Measurements from ENCODE around the gene ABCC8. TPM values are rescaled to one million over a fixed set of nuclear protein-coding genes. Genes with fewer than 3 reads are reported as not detected.

Gene ABCC8
- total and polyA plus RNA-seq, 2 experiments from 2014 or later: 2.0 to 3.4 TPM

DNA sequence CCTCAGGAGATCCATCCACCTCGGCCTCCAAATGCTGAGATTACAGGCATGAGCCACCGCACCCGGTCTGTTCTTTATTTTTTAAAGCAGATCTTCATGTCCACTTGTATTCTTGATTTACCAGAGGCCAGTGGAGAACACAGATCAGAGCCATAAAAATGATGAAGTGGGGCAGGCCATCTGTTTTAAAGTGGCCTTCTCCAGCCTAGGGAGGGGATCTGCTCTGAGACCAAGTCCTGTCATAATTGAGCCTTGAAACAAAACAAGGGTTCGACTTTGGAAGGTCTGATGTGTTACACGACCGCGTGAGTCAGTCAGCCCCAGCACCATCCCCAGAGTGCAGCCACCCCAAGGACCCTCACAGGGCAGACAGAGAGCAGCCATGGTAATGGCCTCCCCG is 27.5 kb downstream of the ABCC8 start:
- H3K27me3 Mint-ChIP-seq (ENCODE audit: insufficient read depth, low read depth, poor library complexity): peaks cover 2% of the 10 kb centered on the region
- no peak overlapping the region for H3K4me3 Mint-ChIP-seq
- H3K4me1 Mint-ChIP-seq: peaks cover 4% of the 10 kb centered on the region; the same call in 1 of the 3 replicates
- Histone ChIP-seq H4K20me1 (replicated peaks; ENCODE audit: insufficient read depth) (0 out of 2 replicates have a peak, but pooled peaks cover 3% of the 10 kb centered on the region), H3F3A (replicated peaks; ENCODE audit: low read depth) (no peaks in the 10 kb centered on the region), H2AFZ (no peak overlapping the region), H3K36me3 (ENCODE audit: insufficient read depth) (no peaks in the 10 kb centered on the region), H3K27ac (ENCODE audit: low read depth) (no peak overlapping the region), H3K79me2 (replicated peaks; ENCODE audit: insufficient read depth) (no peaks in the 10 kb centered on the region), H3K9me2 (ENCODE audit: insufficient read depth) (no peaks in the 10 kb centered on the region), H3K4me2 (no peak overlapping the region), H3K4me1 (ENCODE audit: insufficient read depth) (no peaks in the 10 kb centered on the region), H3K27me3 (ENCODE audit: insufficient read depth) (no peaks in the 10 kb centered on the region), H3K4me3 (no peak overlapping the region)
- DNase-seq (ENCODE audit: low spot score) (no peak), ATAC-seq (no peak)
- H3K9me3 Mint-ChIP-seq: peaks cover 11% of the 10 kb centered on the region; the same call in 2 of the 3 replicates
- TF ChIP-seq, protein P1, sequence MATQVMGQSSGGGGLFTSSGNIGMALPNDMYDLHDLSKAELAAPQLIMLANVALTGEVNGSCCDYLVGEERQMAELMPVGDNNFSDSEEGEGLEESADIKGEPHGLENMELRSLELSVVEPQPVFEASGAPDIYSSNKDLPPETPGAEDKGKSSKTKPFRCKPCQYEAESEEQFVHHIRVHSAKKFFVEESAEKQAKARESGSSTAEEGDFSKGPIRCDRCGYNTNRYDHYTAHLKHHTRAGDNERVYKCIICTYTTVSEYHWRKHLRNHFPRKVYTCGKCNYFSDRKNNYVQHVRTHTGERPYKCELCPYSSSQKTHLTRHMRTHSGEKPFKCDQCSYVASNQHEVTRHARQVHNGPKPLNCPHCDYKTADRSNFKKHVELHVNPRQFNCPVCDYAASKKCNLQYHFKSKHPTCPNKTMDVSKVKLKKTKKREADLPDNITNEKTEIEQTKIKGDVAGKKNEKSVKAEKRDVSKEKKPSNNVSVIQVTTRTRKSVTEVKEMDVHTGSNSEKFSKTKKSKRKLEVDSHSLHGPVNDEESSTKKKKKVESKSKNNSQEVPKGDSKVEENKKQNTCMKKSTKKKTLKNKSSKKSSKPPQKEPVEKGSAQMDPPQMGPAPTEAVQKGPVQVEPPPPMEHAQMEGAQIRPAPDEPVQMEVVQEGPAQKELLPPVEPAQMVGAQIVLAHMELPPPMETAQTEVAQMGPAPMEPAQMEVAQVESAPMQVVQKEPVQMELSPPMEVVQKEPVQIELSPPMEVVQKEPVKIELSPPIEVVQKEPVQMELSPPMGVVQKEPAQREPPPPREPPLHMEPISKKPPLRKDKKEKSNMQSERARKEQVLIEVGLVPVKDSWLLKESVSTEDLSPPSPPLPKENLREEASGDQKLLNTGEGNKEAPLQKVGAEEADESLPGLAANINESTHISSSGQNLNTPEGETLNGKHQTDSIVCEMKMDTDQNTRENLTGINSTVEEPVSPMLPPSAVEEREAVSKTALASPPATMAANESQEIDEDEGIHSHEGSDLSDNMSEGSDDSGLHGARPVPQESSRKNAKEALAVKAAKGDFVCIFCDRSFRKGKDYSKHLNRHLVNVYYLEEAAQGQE (IDR thresholded peaks at IDR 0.05; ENCODE audit: unreplicated experiment): no peak
- TF ChIP-seq CREB1 (CRISPR knock-in tag; IDR thresholded peaks at IDR 0.05; ENCODE audit: low read depth) (no peak), NANOG (IDR thresholded peaks at IDR 0.05; ENCODE audit: borderline replicate concordance) (no peak), ZNF331 (CRISPR knock-in tag; IDR thresholded peaks at IDR 0.05; ENCODE audit: low read depth) (no peak), STAT1 (IDR thresholded peaks at IDR 0.05; ENCODE audit: unreplicated experiment) (no peak), EZH2 (IDR thresholded peaks at IDR 0.05; ENCODE audit: low read depth, unreplicated experiment) (no peak), EZH2phosphoT487 (IDR thresholded peaks at IDR 0.05; ENCODE audit: unreplicated experiment) (no peak), JUNB (IDR thresholded peaks at IDR 0.05; ENCODE audit: unreplicated experiment) (no peak), ZNF114 (CRISPR knock-in tag; IDR thresholded peaks at IDR 0.05) (no peak), POLR2AphosphoS5 (IDR thresholded peaks at IDR 0.05; ENCODE audit: low read depth) (no peak)
- TF ChIP-seq, protein P2, sequence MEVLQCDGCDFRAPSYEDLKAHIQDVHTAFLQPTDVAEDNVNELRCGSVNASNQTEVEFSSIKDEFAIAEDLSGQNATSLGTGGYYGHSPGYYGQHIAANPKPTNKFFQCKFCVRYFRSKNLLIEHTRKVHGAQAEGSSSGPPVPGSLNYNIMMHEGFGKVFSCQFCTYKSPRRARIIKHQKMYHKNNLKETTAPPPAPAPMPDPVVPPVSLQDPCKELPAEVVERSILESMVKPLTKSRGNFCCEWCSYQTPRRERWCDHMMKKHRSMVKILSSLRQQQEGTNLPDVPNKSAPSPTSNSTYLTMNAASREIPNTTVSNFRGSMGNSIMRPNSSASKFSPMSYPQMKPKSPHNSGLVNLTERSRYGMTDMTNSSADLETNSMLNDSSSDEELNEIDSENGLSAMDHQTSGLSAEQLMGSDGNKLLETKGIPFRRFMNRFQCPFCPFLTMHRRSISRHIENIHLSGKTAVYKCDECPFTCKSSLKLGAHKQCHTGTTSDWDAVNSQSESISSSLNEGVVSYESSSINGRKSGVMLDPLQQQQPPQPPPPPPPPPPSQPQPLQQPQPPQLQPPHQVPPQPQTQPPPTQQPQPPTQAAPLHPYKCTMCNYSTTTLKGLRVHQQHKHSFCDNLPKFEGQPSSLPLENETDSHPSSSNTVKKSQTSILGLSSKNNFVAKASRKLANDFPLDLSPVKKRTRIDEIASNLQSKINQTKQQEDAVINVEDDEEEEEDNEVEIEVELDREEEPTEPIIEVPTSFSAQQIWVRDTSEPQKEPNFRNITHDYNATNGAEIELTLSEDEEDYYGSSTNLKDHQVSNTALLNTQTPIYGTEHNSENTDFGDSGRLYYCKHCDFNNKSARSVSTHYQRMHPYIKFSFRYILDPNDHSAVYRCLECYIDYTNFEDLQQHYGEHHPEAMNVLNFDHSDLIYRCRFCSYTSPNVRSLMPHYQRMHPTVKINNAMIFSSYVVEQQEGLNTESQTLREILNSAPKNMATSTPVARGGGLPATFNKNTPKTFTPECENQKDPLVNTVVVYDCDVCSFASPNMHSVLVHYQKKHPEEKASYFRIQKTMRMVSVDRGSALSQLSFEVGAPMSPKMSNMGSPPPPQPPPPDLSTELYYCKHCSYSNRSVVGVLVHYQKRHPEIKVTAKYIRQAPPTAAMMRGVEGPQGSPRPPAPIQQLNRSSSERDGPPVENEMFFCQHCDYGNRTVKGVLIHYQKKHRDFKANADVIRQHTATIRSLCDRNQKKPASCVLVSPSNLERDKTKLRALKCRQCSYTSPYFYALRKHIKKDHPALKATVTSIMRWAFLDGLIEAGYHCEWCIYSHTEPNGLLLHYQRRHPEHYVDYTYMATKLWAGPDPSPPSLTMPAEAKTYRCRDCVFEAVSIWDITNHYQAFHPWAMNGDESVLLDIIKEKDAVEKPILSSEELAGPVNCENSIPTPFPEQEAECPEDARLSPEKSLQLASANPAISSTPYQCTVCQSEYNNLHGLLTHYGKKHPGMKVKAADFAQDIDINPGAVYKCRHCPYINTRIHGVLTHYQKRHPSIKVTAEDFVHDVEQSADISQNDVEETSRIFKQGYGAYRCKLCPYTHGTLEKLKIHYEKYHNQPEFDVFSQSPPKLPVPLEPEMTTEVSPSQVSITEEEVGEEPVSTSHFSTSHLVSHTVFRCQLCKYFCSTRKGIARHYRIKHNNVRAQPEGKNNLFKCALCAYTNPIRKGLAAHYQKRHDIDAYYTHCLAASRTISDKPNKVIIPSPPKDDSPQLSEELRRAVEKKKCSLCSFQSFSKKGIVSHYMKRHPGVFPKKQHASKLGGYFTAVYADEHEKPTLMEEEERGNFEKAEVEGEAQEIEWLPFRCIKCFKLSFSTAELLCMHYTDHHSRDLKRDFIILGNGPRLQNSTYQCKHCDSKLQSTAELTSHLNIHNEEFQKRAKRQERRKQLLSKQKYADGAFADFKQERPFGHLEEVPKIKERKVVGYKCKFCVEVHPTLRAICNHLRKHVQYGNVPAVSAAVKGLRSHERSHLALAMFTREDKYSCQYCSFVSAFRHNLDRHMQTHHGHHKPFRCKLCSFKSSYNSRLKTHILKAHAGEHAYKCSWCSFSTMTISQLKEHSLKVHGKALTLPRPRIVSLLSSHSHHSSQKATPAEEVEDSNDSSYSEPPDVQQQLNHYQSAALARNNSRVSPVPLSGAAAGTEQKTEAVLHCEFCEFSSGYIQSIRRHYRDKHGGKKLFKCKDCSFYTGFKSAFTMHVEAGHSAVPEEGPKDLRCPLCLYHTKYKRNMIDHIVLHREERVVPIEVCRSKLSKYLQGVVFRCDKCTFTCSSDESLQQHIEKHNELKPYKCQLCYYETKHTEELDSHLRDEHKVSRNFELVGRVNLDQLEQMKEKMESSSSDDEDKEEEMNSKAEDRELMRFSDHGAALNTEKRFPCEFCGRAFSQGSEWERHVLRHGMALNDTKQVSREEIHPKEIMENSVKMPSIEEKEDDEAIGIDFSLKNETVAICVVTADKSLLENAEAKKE (CRISPR knock-in tag; IDR thresholded peaks at IDR 0.05): no peak
- TF ChIP-seq, protein P3, sequence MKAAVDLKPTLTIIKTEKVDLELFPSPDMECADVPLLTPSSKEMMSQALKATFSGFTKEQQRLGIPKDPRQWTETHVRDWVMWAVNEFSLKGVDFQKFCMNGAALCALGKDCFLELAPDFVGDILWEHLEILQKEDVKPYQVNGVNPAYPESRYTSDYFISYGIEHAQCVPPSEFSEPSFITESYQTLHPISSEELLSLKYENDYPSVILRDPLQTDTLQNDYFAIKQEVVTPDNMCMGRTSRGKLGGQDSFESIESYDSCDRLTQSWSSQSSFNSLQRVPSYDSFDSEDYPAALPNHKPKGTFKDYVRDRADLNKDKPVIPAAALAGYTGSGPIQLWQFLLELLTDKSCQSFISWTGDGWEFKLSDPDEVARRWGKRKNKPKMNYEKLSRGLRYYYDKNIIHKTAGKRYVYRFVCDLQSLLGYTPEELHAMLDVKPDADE (IDR thresholded peaks at IDR 0.05): no peak
- TF ChIP-seq, protein P4, sequence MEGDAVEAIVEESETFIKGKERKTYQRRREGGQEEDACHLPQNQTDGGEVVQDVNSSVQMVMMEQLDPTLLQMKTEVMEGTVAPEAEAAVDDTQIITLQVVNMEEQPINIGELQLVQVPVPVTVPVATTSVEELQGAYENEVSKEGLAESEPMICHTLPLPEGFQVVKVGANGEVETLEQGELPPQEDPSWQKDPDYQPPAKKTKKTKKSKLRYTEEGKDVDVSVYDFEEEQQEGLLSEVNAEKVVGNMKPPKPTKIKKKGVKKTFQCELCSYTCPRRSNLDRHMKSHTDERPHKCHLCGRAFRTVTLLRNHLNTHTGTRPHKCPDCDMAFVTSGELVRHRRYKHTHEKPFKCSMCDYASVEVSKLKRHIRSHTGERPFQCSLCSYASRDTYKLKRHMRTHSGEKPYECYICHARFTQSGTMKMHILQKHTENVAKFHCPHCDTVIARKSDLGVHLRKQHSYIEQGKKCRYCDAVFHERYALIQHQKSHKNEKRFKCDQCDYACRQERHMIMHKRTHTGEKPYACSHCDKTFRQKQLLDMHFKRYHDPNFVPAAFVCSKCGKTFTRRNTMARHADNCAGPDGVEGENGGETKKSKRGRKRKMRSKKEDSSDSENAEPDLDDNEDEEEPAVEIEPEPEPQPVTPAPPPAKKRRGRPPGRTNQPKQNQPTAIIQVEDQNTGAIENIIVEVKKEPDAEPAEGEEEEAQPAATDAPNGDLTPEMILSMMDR (conservative IDR thresholded peaks at IDR 0.05; ENCODE audit: low read depth in 2 of 2): no peak
- peaks cover 7% of the 10 kb centered on the region; the same call in 2 of the 3 replicates for H3K36me3 Mint-ChIP-seq (ENCODE audit: low read depth)
- H3K27ac Mint-ChIP-seq: no peak overlapping the region
